HG02943 (cell line): ENCODE measurements around the gene SLC25A33.
"Not testable (repeated sequence)": the region's sequence is repeated elsewhere in the genome, so short reads cannot be mapped to it uniquely, and the experiment has no call there.

Source experiments
- ATAC-seq: cut with Tn5 transposase; IDR thresholded peaks from one replicate; pipeline ENCODE4 v1.9.1; 2021; ENCODE audit warnings: mild to moderate bottlenecking, low read depth, moderate library complexity; ENCODE audit not compliant: unreplicated experiment

SLC25A33 gene

DNA sequence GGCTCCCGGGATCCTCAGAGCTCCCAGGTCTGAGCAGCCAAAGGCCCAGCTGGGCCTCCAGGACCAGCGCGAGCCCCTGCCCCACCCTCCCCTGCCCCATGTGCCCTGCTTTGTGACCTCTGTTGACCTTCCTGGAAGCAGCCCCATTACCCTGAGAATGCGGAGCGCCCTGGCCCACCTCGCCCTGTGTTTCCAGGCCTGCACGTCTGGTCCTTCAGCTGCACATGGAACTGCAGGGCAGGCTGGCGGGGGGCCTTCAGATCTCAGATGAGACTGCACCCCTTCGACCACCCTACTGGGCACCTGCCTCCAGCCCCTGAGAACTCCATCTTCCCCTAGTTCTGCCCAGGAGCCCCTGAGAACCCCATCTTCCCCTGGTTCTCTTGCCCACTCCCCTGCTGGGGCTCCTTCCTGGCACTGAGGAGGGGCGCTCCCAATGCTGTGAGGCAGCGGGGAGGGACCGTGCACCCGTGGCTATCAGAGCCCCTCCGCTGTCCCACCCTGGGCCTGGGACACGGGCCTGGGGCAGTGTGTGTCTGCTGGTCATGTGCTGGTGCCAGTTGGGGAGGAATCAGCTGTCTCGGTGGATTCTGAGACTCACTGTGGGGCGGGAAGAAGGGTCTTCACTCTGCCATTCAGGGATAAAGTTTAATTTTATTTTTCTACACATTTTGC lies 74.5 kb downstream of the SLC25A33 start:
- ATAC-seq: no peak

- ATAC-seq: no peak
Observed at GRCh38 chr1:9615316-9616063, 76.2 kb downstream of the SLC25A33 start.

DNA sequence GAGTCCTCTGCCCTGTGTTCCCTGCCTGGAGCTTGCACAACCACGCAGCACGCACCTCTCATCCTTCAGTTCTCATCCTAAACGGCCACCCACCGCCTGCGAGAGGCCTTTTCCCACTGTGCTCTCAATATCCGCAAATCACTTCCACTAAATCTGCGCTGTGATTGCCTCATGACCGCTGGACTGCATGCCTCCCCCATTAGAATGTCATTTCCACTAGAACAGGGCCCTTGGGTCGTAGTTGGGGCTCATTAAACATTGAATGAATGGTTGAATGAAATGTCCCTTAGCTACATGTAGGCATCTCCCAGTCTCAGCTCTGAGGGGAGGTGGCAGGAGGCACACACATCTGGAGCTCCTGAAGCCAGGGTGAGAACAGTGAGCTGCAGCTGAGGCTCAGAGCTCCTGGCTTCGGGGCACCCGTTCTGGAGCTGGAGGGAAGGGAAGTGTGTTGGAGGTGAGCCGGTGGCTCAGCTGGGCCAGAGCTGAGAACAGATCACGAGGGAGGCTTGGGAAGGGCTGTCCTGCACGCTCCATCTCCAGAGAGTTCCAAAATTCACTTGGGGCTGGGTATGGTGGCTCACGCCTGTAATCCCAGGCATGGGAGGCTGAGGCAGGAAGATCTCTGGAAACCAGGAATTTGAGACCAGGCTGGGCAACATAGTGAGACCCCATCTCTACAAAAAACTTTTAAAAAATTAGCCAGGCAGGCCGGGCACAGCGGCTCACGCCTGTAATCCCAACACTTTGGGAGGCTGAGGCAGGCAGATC lies 79.8 kb downstream of the SLC25A33 start:
- no peak for ATAC-seq

DNA sequence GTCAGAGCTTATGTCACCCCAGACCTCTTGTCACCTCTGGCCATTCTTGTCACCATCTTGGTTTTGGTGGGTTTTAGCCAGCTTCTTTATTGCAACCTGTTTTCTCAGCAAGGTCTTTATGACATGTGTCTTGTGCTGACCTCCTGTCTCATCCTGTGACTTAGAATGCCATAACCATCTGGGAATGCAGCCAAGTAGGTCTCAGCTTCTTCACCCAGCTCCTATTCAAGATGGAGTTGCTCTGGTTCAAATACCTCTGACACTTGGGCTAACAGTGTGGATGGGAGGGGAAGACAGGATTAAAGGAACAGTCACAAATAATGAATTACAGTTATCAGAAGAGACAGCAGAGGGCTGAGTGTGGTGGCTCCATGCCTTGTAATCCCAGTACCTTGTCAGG lies 81.8 kb downstream of the SLC25A33 start:
- no peak for ATAC-seq

- no peak for ATAC-seq
Observed at GRCh38 chr1:9624081-9624480, 84.8 kb downstream of the SLC25A33 start.

GRCh38 chr1:9625030-9625429 lies 85.8 kb downstream of the SLC25A33 start:
- not testable (repeated sequence) for ATAC-seq

DNA sequence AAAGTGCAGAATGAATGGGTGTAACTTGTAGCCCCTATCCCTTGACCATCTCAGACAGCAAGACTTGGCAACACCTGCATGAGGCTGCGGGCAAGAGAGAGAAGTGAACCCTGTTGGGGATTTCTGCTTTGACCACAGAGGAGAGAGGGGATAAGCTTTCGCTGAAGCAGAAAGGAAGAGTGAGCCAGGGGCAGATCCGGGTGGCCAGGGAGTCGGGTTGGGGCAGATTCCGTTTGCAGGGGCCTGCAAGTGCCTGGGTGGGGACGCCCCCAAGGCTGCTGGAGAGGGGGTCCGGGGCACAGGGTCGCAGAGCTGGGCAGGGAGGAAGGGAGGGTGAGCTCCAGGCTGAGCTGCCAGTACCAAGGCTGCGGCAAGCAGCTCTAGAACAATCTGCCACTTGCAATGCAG lies 86.9 kb downstream of the SLC25A33 start:
- ATAC-seq: peak; percentile 45

DNA sequence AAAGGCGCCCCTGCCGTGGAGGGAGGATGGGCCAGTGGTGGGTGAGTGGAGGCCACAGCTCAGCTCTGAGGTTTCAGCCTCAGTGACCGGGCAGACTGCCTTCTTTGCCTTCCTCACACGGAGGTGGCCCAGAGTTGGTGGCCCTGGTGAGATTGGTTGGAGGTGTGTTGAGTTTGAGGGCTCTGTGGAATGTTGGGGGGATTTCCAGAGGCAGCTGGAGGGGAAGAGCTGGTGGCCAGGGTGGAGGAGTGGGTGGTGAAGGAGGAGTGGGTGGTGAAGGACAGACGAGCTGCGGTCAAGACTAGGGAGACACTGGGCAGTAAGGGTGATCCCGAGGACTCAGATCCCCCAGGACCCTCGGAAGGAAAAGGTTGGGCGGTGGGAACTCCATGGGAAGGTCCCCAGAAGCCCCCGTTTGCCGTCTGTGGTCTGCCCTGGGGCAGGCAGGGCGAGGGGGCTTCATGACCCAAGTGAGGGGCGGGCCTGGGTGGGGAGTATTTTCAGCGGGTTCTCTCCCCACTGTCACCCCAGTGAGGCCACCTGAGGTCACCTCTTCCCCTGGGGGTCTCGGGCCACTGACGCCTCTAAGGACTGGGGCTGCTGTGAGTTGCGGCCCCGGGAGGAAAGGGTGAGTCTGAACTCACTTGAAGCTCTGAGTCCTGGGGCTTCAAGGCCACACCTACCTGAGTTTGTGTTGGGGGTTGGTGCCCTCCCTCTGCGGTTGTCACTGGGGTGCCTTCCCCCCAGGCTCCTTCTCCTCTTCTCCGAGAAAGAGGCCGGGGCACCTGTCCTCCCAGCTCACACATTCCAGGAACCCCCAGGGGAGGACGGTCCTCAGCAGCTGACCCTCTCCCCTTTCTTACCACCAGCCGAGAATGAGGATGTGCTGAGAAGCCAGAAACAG lies 89.5 kb downstream of the SLC25A33 start:
- ATAC-seq: no peak

- no peak for ATAC-seq
Observed at GRCh38 chr1:9629445-9630201, 90.4 kb downstream of the SLC25A33 start.

DNA sequence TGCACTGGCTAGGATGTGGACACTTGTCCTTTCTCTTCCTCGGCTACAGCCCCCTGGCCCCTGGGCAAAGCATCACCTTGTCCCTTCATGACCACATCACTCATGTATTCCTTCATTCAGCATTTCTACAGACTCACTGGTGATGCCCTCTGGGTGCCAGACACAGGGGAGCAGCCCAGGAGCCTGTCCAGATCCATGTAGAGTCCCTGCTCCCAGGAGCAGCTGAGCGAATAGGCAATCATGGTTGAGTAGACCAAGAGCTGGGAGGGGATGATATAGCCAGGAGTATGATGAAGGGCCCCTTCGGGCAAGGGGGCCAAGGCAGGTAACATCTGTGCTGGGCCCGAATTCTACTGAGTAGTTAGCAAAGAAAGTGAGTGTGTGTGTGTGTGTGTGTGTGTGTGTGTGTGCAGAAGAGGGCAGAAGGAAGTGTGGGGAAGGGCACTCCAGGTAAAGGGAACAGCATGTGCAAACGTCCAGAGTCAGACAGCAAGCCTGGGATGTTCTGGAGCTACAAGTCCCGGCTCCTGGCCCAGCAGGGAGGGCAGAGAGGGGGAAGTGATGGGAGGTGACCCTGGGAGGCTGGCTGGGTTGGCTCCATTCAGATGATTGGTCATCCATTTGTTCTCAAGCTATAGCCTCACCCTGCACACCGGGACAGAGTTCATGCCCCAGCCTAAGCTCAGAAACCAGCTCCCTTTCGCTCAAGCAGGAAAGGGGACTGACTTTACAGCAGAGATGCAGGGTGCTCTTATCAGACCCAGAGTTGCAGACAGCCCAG lies 91.3 kb downstream of the SLC25A33 start:
- ATAC-seq: no peak

DNA sequence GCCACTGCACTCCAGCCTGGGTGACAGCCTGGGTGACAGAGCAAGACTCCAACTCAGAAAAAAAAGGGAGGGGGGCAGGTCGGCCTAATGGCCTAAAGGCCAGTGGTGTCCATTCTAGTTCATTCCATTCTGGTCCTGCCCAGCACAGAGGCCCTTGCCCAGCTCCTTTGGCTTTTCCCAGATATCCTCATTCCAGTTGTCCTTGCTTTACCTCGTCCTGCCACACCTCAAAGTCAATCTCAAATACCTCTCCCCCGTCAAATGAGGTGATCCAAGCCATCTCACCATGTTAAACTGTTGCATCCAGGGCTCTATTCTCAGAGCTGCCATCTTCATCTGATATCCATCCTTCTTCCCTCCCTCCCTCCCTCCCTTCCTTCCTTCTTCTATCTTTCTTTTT lies 92.3 kb downstream of the SLC25A33 start:
- ATAC-seq: no peak

- no peak for ATAC-seq
Observed at GRCh38 chr1:9633493-9633892, 94.2 kb downstream of the SLC25A33 start.

DNA sequence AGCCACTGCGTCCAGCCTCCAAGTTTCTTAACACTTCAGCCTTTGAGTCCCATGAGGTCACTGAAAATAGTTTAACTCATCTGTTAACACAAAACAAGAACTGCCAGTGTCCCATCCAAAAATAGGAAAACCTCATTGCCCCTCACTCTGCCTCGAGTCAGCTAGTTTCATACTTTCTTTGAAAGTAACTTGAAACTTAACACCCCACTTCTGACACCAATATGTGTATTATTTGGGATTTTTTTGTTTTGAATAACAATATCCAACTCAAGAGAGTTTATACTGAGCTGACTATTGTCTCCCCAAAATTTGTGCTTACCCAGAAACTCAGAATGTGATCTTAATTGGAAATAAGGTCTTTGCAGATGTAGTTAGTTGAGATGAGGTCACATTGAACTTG lies 95.3 kb downstream of the SLC25A33 start:
- no peak for ATAC-seq
